Right ventricle myocardium superior (tissue), 1 donor: ENCODE results near the gene RNF8. TPM values are rescaled to one million over a fixed set of nuclear protein-coding genes. Genes with fewer than 3 reads are reported as not detected.
"Not testable (repeated sequence)": the region's sequence is repeated elsewhere in the genome, so short reads cannot be mapped to it uniquely, and the experiment has no call there.

Source experiments
- ATAC-seq: fragments of 200-7000 bp; cut with Tn5 transposase; one replicate; pipeline ENCODE4 v1.9.1; 2020; ENCODE audit warnings: mild to moderate bottlenecking; ENCODE audit not compliant: poor library complexity
- DNase-seq: peaks from one replicate; pipeline ENCODE4 v3.0.0-alpha.2; 2020
- intact Hi-C: fragments of 100-400 bp; cut with DNase I; formaldehyde crosslinking; loops from one replicate; pipeline ENCODE4 v1.11.2; 2022
- total RNA-seq: library from RNA; stranded (reverse); fragmentation: NEBNext Ultra II Directional; extraction: Animal tissue kit (Norgen Biotek cat#: 25700); gene quantifications from one replicate; pipeline ENCODE4 v1.2.1, GENCODE V29; 2021
- donor health status: DM: no; HTN: yes; CAD: no; lungs with severe emphysema.

The RNF8 gene
- total RNA-seq, 1 donor from 2014 or later, result 14.9 TPM

- DNase-seq (no peak), ATAC-seq (no peak)
- intact Hi-C loops, result no loop called here
Observed at GRCh38 chr6:37426945-37427510, 73.2 kb downstream of the RNF8 start.

- ATAC-seq (no peak), DNase-seq (no peak)
- intact Hi-C loops, result no loop called here
Observed at GRCh38 chr6:37429352-37429750, 75.6 kb downstream of the RNF8 start.

- no peak for DNase-seq
- peak; percentile 3 for ATAC-seq
- intact Hi-C loops, result no loop called here
Observed at GRCh38 chr6:37432590-37432915, 78.8 kb downstream of the RNF8 start.

GRCh38 chr6:37432916-37433656, 79.3 kb downstream of the RNF8 start, which contains the start of gene CMTR1:
CMTR1 (plus strand) TSS chr6:37433221; CDS start chr6:37435630, 2,409 bp downstream.
- peak; percentile 100 for ATAC-seq
- intact Hi-C loops, result no loop called here
- peak; percentile 97 for DNase-seq

DNA sequence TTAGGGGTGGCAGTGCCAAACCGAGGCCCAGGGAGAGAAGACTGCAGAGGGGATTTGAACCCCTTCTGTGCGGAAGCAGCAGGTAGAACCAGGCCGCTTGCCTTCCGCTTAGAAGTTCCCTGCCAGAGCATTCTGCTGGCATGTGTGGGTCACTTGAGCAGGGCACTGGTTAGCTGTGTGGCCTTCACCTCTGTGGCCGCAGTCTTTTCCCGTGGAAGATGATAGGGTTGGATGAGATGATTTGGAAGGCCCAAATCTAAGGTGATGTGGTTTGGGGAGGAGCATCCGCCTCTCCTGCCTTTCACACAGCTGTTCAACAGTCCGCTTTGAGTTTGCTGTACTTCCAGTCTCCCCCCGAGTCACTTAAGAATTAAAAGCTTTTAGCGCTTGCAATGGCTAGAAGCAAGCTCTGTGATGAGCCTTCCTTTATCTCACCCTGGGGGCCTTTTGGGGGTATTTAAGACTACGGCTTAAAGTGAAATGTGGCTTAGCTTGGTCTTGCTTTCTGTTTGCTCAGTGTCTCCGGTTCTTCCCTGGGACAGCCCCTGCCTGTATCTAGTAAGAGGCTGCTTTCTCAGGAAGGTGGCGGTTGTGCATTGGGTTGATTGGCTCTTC, 80.0 kb downstream of the RNF8 start:
- ATAC-seq, result peak; percentile 40
- DNase-seq, result no peak
- intact Hi-C loops, result no loop called here

- intact Hi-C loops, result no loop called here
- DNase-seq (no peak), ATAC-seq (no peak)
Observed at GRCh38 chr6:37435373-37435772, 81.6 kb downstream of the RNF8 start.

DNA sequence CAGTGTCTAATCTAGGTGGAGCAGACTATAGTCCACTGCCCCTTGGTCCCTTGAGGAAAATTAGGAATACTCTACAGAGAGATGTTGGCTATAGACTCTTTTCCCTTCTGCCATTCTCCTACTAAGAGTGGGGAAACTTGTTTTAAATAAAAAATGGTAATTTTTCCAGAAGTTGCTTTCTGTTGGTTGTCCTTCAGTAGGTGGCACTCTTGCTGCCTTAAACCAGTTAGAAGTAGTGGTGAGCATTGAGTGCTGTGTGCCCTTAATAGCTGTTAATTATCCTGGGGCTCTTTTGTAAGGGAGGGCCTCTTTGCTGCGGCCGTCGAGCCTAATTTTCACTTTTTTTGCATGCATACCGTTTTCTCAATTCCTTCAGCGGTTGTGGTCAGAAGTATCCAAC, 82.0 kb downstream of the RNF8 start:
- ATAC-seq, result no peak
- intact Hi-C loops, result no loop called here
- no peak for DNase-seq

GRCh38 chr6:37438930-37439329, 85.1 kb downstream of the RNF8 start:
- intact Hi-C loops, result no loop called here
- ATAC-seq (no peak), DNase-seq (no peak)

DNA sequence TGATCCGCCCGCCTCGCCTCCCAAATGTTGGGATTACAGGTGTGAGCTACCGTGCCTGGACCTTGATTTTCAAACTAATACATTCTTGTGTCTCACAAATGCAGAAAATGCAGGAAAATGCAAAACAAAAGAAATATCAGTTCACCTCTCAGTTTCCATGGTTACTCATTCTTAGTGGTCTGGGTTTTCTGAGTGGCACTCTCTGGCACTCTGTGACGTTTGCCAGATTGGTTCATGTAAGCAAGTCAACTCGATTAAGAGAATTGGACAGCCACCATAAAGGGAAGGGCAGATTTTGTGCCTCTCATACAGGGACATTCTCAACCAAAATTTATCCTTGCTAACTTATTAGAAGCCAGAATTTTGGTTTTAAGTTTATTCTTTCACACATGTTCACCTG, 87.9 kb downstream of the RNF8 start:
- ATAC-seq (no peak), DNase-seq (no peak)
- intact Hi-C loops, result no loop called here

- intact Hi-C loops, result no loop called here
- no peak for DNase-seq
- ATAC-seq, result peak; percentile 92
Observed at GRCh38 chr6:37442416-37443215, 88.8 kb downstream of the RNF8 start.

DNA sequence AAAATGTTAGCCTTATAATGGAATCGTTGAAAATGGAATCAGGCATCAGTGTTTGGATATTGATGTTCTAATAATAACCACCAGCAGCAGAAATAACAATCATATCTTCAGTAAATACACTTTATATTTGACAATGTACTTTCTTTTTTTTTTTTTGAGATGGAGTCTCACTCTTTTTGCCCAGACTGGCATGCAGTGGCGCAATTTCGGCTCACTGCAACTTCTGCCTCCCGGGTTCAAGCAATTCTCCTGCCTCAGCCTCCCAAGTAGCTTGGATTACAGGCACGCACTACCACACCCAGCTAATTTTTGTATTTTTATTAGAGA, 89.4 kb downstream of the RNF8 start:
- intact Hi-C loops, DNase-seq, ATAC-seq: not testable (repeated sequence)

Other genes starting within 250 kb of the RNF8 start
- gene PIM1, start 183.8 kb upstream of the RNF8 start, total RNA-seq, result 28.3 TPM
- 5.6 TPM for gene TBC1D22B, start 96.2 kb upstream of the RNF8 start, total RNA-seq
- gene TMEM217, start 95.8 kb upstream of the RNF8 start, total RNA-seq, result not detected
- 29.0 TPM for gene CMTR1, start 79.2 kb downstream of the RNF8 start, total RNA-seq
- 24.4 TPM for gene CCDC167, start 145.9 kb downstream of the RNF8 start, total RNA-seq